Mucosa of rectum (tissue), 2 donors: ENCODE results near the gene TSPAN14.
A peak's percentile ranks its signal among the peaks of the same experiment; 100 is the strongest.
"Not testable (repeated sequence)": the region's sequence is repeated elsewhere in the genome, so short reads cannot be mapped to it uniquely, and the experiment has no call there.

ENCODE experiments used
- H3K27ac ChIP-seq, 2 donors: one replicate each; pipeline ENCODE4 v1.7.0; 2013; ENCODE audit warnings: inconsistent platforms in 2 of 2, low read depth in 2 of 2, low read length in 2 of 2
- H3K27me3 ChIP-seq, 2 donors: one replicate each; pipeline ENCODE4 v1.7.0; 2013; ENCODE audit warnings: low read length in 2 of 2; ENCODE audit not compliant: control insufficient read depth in 2 of 2, insufficient read depth in 2 of 2
- H3K36me3 ChIP-seq, 2 donors: one replicate each; pipeline ENCODE4 v1.7.0; 2013; ENCODE audit warnings: low read length in 2 of 2; ENCODE audit not compliant: control insufficient read depth in 2 of 2, insufficient read depth in 2 of 2
- H3K4me1 ChIP-seq, 2 donors: one replicate each; pipeline ENCODE4 v1.7.0; 2013; ENCODE audit warnings: low read length in 2 of 2, mild to moderate bottlenecking in 1 of 2; ENCODE audit not compliant: control insufficient read depth in 2 of 2, insufficient read depth in 2 of 2
- H3K4me3 ChIP-seq, 2 donors: one replicate each; pipeline ENCODE4 v1.7.0; 2013; ENCODE audit warnings: low read length in 2 of 2
- H3K9ac ChIP-seq, 2 donors: one replicate each; pipeline ENCODE4 v1.7.0; 2013; ENCODE audit warnings: low read length in 2 of 2, low read depth in 1 of 2, mild to moderate bottlenecking in 1 of 2
- H3K9me3 ChIP-seq, 2 donors: one replicate each; pipeline ENCODE4 v1.7.0; 2013; ENCODE audit warnings: low read length in 2 of 2; ENCODE audit not compliant: control insufficient read depth in 2 of 2
- donor health status: healthy.
- donor health status: Normal muscosa, but diverticular disease.

The TSPAN14 gene

DNA sequence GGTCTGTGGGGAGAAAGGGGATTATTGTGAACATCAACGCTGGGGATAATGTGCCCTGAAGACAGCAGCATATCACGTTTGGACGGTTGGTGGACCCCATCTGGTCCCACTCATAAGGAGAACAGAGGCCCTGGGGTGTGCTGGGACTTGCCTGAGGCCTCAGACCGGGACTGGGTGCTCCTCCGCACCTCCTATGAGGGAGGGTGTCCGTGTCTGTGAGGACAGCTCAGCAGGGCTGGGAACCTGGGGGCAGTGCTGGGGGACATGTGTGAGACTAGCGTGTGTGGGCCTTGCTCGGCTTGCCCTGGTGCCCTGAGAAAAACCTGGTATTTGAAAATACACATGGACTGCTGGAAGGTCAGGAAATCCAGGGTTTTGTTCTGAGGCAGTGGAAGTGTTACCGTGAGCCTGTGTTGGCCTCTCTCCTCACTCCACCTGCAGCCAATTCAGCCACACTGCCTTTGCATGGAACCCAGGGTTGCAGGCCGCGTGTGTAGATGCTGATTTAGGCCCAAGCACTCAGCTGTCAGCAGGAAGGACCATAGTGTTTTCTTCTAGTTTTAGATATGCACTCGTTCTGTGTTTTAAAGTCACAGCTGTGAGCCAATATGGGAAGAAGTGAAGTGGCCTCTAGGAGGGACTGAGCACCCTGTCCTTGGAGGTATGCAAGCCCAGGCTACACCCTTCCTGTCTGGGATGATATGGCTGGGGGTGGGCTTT lies 70.2 kb downstream of the TSPAN14 start:
- no peak overlapping the region for H3K27ac ChIP-seq
- no peaks in the 10 kb centered on the region for H3K27me3 ChIP-seq

DNA sequence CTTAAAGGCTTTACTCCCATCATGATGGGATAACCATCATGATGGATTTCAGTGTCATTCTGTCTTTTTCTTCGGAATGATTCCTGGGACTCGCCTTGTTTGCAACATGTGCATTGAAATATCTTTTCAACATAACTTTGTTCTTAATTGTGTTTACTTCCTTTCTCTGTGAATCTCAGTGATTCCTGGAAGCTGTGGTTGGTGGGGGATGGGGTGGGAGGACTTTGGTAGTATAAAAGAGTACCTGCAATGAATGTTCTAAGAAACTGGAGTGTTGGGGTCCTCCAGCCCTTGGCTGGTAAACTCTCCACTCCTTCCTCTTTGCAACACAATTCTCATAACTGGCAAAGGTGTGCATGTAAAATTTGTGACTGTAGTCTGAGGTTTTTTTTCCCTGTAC lies 72.1 kb downstream of the TSPAN14 start:
- Histone ChIP-seq H3K27me3 (no peaks in the 10 kb centered on the region), H3K4me1 (peaks cover 0 to 8% of the 10 kb centered on the region in 2 donors), H3K9me3 (no peaks in the 10 kb centered on the region), H3K36me3 (peaks cover under 1 to 1% of the 10 kb centered on the region in 2 donors), H3K4me3 (no peak overlapping the region), H3K9ac (no peak overlapping the region), H3K27ac (no peak overlapping the region)

More for the DNA sequence above, 70.2 kb downstream of the TSPAN14 start:
- Histone ChIP-seq H3K9me3 (no peaks in the 10 kb centered on the region), H3K4me3 (no peak overlapping the region), H3K36me3 (peaks cover 2 to 17% of the 10 kb centered on the region in 2 donors), H3K9ac (no peak overlapping the region), H3K4me1 (peaks cover 0 to 3% of the 10 kb centered on the region in 2 donors)

DNA sequence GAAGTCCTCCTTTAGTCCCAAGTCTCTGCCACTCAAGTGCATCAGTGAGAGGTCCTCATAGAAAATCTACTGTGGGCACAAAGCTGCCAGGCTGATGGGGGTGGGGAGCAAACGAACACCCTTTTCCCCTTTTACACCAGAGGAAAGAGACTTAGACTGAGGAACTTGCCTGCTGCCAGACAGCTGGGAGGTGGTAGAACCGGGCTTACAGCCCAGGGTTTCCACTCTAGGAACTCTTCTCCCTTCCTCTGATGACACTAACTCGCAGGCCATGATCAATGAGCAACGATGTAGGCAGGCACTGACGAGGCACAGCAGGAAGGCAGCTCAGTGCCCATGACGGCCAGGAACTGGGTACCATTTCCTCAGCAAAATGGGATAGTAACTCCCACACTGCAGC lies 72.6 kb downstream of the TSPAN14 start:
- Histone ChIP-seq H3K9me3 (no peaks in the 10 kb centered on the region), H3K27me3 (no peaks in the 10 kb centered on the region), H3K9ac (no peak overlapping the region), H3K27ac (no peak overlapping the region), H3K36me3 (no peaks in the 10 kb centered on the region), H3K4me1 (peaks cover 0 to 8% of the 10 kb centered on the region in 2 donors), H3K4me3 (no peak overlapping the region)

DNA sequence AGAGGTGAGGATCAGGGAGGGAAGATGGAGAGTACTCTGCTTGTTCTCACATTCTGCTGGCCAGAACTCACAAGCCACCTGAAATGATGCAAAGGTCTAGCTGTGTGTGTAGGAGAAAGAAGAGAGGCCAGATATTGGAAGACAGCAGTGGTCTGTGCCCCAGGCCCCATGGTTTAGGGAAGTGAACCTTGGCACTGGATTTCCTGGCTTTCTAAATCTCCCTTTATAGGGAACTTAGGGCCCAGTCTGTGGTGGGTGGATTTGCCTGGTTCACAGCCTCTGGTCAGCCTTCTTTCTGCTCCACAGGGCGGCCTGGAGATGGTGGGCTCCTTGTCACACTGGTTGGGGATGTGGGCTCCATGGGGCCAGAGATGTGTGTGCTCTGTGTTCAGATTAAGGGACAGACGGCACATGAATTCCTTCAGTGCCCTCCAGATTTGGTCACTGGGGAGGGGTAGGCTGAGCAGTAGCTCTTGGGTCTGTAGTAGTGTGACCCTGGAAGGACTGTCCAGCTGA lies 74.1 kb downstream of the TSPAN14 start:
- H3K9me3 ChIP-seq, result no peaks in the 10 kb centered on the region
- H3K27me3 ChIP-seq, result no peaks in the 10 kb centered on the region
- H3K4me1 ChIP-seq, result peaks cover 0 to 8% of the 10 kb centered on the region in 2 donors
- H3K4me3 ChIP-seq, result no peak overlapping the region
- no peak overlapping the region for H3K9ac ChIP-seq
- H3K36me3 ChIP-seq, result no peaks in the 10 kb centered on the region
- H3K27ac ChIP-seq, result no peak overlapping the region

DNA sequence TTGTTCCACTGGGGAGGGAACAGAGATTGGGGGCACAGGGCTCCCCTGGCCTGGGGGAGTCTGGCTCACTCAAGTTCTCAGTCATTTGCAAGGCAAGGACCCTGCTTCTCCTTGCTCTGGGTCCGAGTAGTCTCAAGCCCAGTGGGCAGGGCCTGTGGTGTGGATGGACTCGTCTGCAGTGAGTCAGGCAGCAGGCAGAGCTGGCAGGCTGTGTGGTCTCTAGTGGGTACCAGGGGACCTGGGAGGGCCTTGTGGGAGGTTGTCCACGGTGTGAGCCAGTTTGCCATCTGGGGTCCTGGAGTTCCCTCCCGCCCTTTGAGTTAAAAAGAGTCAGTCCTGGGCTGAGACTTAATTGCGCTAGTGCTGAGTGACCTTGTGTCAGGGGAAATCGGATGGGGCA lies 74.8 kb downstream of the TSPAN14 start:
- Histone ChIP-seq H3K4me3 (no peak overlapping the region), H3K9ac (no peak overlapping the region), H3K4me1 (peaks cover 0 to 8% of the 10 kb centered on the region in 2 donors), H3K27me3 (no peaks in the 10 kb centered on the region), H3K27ac (no peak overlapping the region), H3K9me3 (no peaks in the 10 kb centered on the region), H3K36me3 (no peaks in the 10 kb centered on the region)

- Histone ChIP-seq H3K9ac (no peak overlapping the region), H3K27ac (peak overlapping the region in 1 of 2 donors; percentile 4), H3K4me1 (peaks cover 0 to 8% of the 10 kb centered on the region in 2 donors)
Measured at GRCh38 chr10:80529604-80530003, 75.5 kb downstream of the TSPAN14 start.

GRCh38 chr10:80530251-80530650 lies 76.1 kb downstream of the TSPAN14 start:
- Histone ChIP-seq H3K9ac (no peak overlapping the region), H3K4me3 (no peak overlapping the region), H3K36me3 (no peaks in the 10 kb centered on the region), H3K4me1 (peaks cover 0 to 8% of the 10 kb centered on the region in 2 donors), H3K27me3 (no peaks in the 10 kb centered on the region), H3K27ac (peak overlapping the region in 1 of 2 donors; percentile 4), H3K9me3 (no peaks in the 10 kb centered on the region)

More at GRCh38 chr10:80529604-80530003, 75.5 kb downstream of the TSPAN14 start:
- Histone ChIP-seq H3K4me3 (no peak overlapping the region), H3K36me3 (no peaks in the 10 kb centered on the region), H3K9me3 (no peaks in the 10 kb centered on the region), H3K27me3 (no peaks in the 10 kb centered on the region)

DNA sequence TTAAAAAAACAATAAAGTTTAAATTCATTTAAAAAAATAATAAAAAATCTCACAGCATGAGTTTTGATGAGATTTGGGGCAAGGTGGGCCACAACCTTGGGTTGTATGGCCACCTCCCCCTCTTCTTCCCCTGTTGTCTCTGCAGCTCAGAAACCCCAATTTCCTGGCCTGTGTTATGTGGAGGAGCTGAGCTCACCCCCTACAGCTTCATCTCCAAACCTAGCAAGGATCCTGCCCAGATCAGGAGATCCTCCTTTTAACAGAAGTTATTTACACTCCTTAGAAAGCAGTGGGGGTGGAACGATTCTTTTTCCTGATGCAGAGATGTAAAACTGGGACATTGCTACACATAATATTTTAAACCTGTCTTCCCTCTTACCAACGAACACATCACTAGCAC lies 76.7 kb downstream of the TSPAN14 start:
- Histone ChIP-seq H3K36me3 (no peaks in the 10 kb centered on the region), H3K9ac (no peak overlapping the region), H3K9me3 (no peaks in the 10 kb centered on the region), H3K27me3 (no peaks in the 10 kb centered on the region), H3K4me1 (peaks cover 3 to 8% of the 10 kb centered on the region in 2 donors), H3K27ac (no peak overlapping the region), H3K4me3 (no peak overlapping the region)

DNA sequence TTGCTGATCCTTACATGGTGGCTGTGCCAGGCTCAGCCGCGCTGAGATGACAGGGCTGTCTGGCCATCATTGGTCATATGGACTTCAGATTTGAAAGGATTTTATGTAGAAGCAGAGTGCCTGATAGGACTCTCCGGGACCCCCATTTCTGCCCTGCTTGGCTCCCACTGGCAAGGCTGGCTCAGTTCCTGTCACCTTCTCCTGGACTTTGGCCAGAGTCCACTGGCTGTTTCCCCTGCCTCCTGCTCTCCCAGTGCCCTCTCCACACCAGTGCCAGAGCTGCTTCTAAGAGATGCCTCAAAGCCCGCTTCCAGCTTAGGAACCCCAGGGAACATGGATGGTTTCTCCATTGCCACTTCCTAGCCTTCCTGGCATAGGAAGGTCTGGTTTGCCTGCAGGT lies 78.5 kb downstream of the TSPAN14 start:
- H3K9ac ChIP-seq, result no peak overlapping the region
- no peaks in the 10 kb centered on the region for H3K9me3 ChIP-seq
- no peaks in the 10 kb centered on the region for H3K27me3 ChIP-seq
- H3K4me3 ChIP-seq, result no peak overlapping the region
- H3K4me1 ChIP-seq, result peaks cover 3 to 7% of the 10 kb centered on the region in 2 donors
- no peak overlapping the region for H3K27ac ChIP-seq
- H3K36me3 ChIP-seq, result no peaks in the 10 kb centered on the region

GRCh38 chr10:80534059-80534458 lies 79.9 kb downstream of the TSPAN14 start:
- H3K36me3 ChIP-seq, H3K9ac ChIP-seq, H3K4me3 ChIP-seq, H3K27ac ChIP-seq, H3K4me1 ChIP-seq, H3K27me3 ChIP-seq, H3K9me3 ChIP-seq: not testable (repeated sequence)
